Esophagus squamous epithelium (tissue), 4 donors: Measurements from ENCODE around the gene BHLHE41.

Experiments used
- CTCF ChIP-seq, 6 experiments: fragments of 450-650 bp in 4 of 6; fragments of 200-600 bp in 2 of 6; sonication (generic) in 2 of 6; IDR thresholded peaks; one replicate each; pipeline ENCODE4 v1.5.1; 2016 to 2019; ENCODE audit warnings: antibody characterized with exemption in 6 of 6, mild to moderate bottlenecking in 4 of 6, moderate library complexity in 4 of 6
- POLR2A ChIP-seq, 4 donors: fragments of 450-650 bp; IDR thresholded peaks; one replicate each; pipeline ENCODE4 v1.6.1; 2017; ENCODE audit warnings: antibody characterized with exemption in 4 of 4, mild to moderate bottlenecking in 4 of 4, moderate library complexity in 3 of 4

- TF ChIP-seq POLR2A (IDR thresholded peaks at IDR 0.05) (no peak), CTCF (IDR thresholded peaks at IDR 0.05) (no peak)
Measured at GRCh38 chr12:26162174-26162573, 37.3 kb upstream of the BHLHE41 start.
